GM23338 (cell line): ENCODE data around the gene IRF1. TPM values are rescaled to one million over a fixed set of nuclear protein-coding genes. Genes with fewer than 3 reads are reported as not detected.

Experiments used
- ATAC-seq: fragments of 200-7000 bp; cut with Tn5 transposase; 3 replicates; pipeline ENCODE4 v1.9.1; 2020
- DNase-seq: peaks from one replicate; pipeline ENCODE4 v3.0.0-alpha.2; 2015; ENCODE audit warnings: low spot score
- H2AFZ ChIP-seq: fragments of 200-600 bp; sonication (generic); 2 replicates; pipeline ENCODE4 v1.8.0; 2016; ENCODE audit warnings: antibody characterized with exemption, mild to moderate bottlenecking, moderate library complexity
- H3F3A ChIP-seq: fragments of 200-600 bp; sonication (generic); replicated peaks from 2 replicates; pipeline ENCODE4 v1.8.0; 2017; ENCODE audit warnings: antibody characterized with exemption, mixed run types, low read depth
- H3K27ac ChIP-seq: fragments of 200-600 bp; sonication (generic); 2 replicates; pipeline ENCODE4 v1.6.1; 2016; ENCODE audit warnings: low read depth
- H3K27me3 ChIP-seq: fragments of 200-600 bp; sonication (generic); 2 replicates; pipeline ENCODE4 v1.8.0; 2016; ENCODE audit warnings: mild to moderate bottlenecking, mixed run types, moderate library complexity; ENCODE audit not compliant: insufficient read depth
- H3K36me3 ChIP-seq: fragments of 200-600 bp; sonication (generic); 2 replicates; pipeline ENCODE4 v1.8.0; 2016; ENCODE audit warnings: mild to moderate bottlenecking; ENCODE audit not compliant: insufficient read depth
- H3K4me1 ChIP-seq: fragments of 200-600 bp; sonication (generic); 2 replicates; pipeline ENCODE4 v1.8.0; 2016; ENCODE audit warnings: mild to moderate bottlenecking, moderate library complexity; ENCODE audit not compliant: insufficient read depth
- H3K4me2 ChIP-seq: fragments of 200-600 bp; sonication (generic); 2 replicates; pipeline ENCODE4 v1.7.1; 2017; ENCODE audit warnings: mixed run types
- H3K4me3 ChIP-seq: fragments of 200-600 bp; sonication (generic); 2 replicates; pipeline ENCODE4 v1.6.1; 2016; ENCODE audit warnings: mixed run types
- H3K79me2 ChIP-seq: fragments of 200-600 bp; sonication (generic); replicated peaks from 2 replicates; pipeline ENCODE4 v1.8.0; 2017; ENCODE audit warnings: mild to moderate bottlenecking; ENCODE audit not compliant: insufficient read depth
- H3K9me2 ChIP-seq: fragments of 200-600 bp; sonication (generic); 2 replicates; pipeline ENCODE4 v1.8.0; 2017; ENCODE audit not compliant: insufficient read depth
- H4K20me1 ChIP-seq: fragments of 200-600 bp; sonication (generic); replicated peaks from 2 replicates; pipeline ENCODE4 v1.8.0; 2017; ENCODE audit warnings: mild to moderate bottlenecking; ENCODE audit not compliant: insufficient read depth
- H3K27ac Mint-ChIP-seq: 2 replicates; pipeline ENCODE4 v1.8.0; 2020; ENCODE audit warnings: inconsistent platforms, mild to moderate bottlenecking, moderate library complexity, mixed read lengths
- H3K27me3 Mint-ChIP-seq: 3 replicates; pipeline ENCODE4 v1.8.0; 2022; ENCODE audit warnings: low read depth, mild to moderate bottlenecking, moderate library complexity, mixed read lengths, inconsistent platforms; ENCODE audit not compliant: insufficient read depth, poor library complexity
- H3K36me3 Mint-ChIP-seq: 3 replicates; pipeline ENCODE4 v1.8.0; 2021; ENCODE audit warnings: low read depth, mild to moderate bottlenecking, inconsistent platforms, moderate library complexity, mixed read lengths
- H3K4me1 Mint-ChIP-seq: 3 replicates; pipeline ENCODE4 v1.8.0; 2020; ENCODE audit warnings: mild to moderate bottlenecking, inconsistent platforms, mixed read lengths
- H3K4me3 Mint-ChIP-seq: 3 replicates; pipeline ENCODE4 v1.8.0; 2021; ENCODE audit warnings: moderate library complexity, mild to moderate bottlenecking, inconsistent platforms, mixed read lengths
- H3K9me3 Mint-ChIP-seq: 3 replicates; pipeline ENCODE4 v1.8.0; 2020; ENCODE audit warnings: moderate library complexity, mild to moderate bottlenecking, inconsistent platforms, mixed read lengths
- CREB1 ChIP-seq: fragments of 250-450 bp; sonication (Bioruptor Pico); IDR thresholded peaks from 2 replicates; pipeline ENCODE4 v1.5.0; 2020; ENCODE audit warnings: low read depth, mild to moderate bottlenecking, moderate library complexity
- EZH2 ChIP-seq: fragments of 200-600 bp; sonication (generic); IDR thresholded peaks from one replicate; pipeline ENCODE4 v1.8.0; 2017; ENCODE audit warnings: antibody characterized with exemption, mild to moderate bottlenecking, low read depth; ENCODE audit not compliant: unreplicated experiment
- EZH2phosphoT487 ChIP-seq: fragments of 200-600 bp; sonication (generic); IDR thresholded peaks from one replicate; pipeline ENCODE4 v1.8.1; 2018; ENCODE audit warnings: antibody characterized with exemption; ENCODE audit not compliant: unreplicated experiment
- JUNB ChIP-seq: IDR thresholded peaks from one replicate; pipeline ENCODE4 v1.6.1; 2016; ENCODE audit warnings: antibody characterized with exemption; ENCODE audit not compliant: unreplicated experiment
- NANOG ChIP-seq: IDR thresholded peaks from 2 replicates; pipeline ENCODE4 v1.6.1; 2016; ENCODE audit warnings: antibody characterized with exemption, borderline replicate concordance
- POLR2AphosphoS5 ChIP-seq: IDR thresholded peaks from 2 replicates; pipeline ENCODE4 v1.6.1; 2016; ENCODE audit warnings: antibody characterized with exemption, low read depth
- STAT1 ChIP-seq: IDR thresholded peaks from one replicate; pipeline ENCODE4 v1.6.1; 2016; ENCODE audit warnings: antibody characterized with exemption; ENCODE audit not compliant: unreplicated experiment
- ZNF114 ChIP-seq: fragments of 250-450 bp; sonication (Bioruptor Pico); IDR thresholded peaks from 2 replicates; pipeline ENCODE4 v1.5.0; 2020; ENCODE audit warnings: mild to moderate bottlenecking, moderate library complexity
- ZNF331 ChIP-seq: fragments of 250-450 bp; sonication (Bioruptor Pico); IDR thresholded peaks from 2 replicates; pipeline ENCODE4 v1.5.0; 2020; ENCODE audit warnings: low read depth, mild to moderate bottlenecking, moderate library complexity
- polyA plus RNA-seq: library from polyadenylated mRNA; unstranded; fragments of >200 nt; fragmentation: Nextera tagmentation; extraction: Ambion mirVana; gene quantifications from 2 replicates; pipeline ENCODE4 v1.2.1, GENCODE V29; 2016
- total RNA-seq: library from RNA; depleted of rRNA; stranded (reverse); fragments of >200 nt; shearing (Covaris generic); gene quantifications from 2 replicates; pipeline ENCODE4 v1.2.3, GENCODE V29; 2014
- TF ChIP-seq, protein P1 (sequence below): IDR thresholded peaks from one replicate; pipeline ENCODE4 v1.6.1; 2018; ENCODE audit warnings: antibody characterized with exemption; ENCODE audit not compliant: unreplicated experiment
- TF ChIP-seq, protein P2 (sequence below), 2 experiments: fragments of 200-600 bp in 1 of 2; sonication (generic) in 1 of 2; conservative IDR thresholded peaks; 2 replicates each; pipeline versions ENCODE4 v1.5.1 to v1.6.1; 2016 to 2017; ENCODE audit warnings: antibody characterized with exemption in 2 of 2, low read depth in 2 of 2, mild to moderate bottlenecking in 2 of 2, moderate library complexity in 1 of 2
- TF ChIP-seq, protein P3 (sequence below): fragments of 250-450 bp; sonication (Bioruptor Pico); IDR thresholded peaks from 2 replicates; pipeline ENCODE4 v1.5.0; 2020; ENCODE audit warnings: mild to moderate bottlenecking, moderate library complexity
- TF ChIP-seq, protein P4 (sequence below): IDR thresholded peaks from 2 replicates; pipeline ENCODE4 v1.6.1; 2016; ENCODE audit warnings: antibody characterized with exemption

Gene IRF1
- total and polyA plus RNA-seq, 2 experiments from 2014 or later: 6.9 to 8.6 TPM

DNA sequence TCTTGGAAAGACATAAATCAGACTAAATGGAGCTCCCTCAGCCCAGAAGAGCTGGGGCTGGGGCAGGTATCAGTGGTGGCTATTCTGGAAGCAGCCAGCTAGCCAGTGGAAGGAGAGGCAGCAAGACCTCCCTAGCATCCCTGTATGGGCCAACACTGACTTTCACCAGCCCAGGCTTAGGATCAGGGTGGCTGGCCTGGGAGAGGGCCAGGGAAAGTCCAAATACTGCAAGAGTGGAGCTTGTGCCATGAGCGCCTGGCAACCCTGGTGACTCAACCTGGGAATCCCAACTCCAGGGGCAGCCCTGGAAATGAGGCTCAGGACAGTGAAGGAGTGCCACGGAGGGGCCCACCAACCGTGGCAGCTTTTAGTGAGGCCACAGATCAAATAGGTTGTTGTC, 7.6 kb upstream of the IRF1 start:
- H3K4me3 ChIP-seq: no peak overlapping the region
- no peak overlapping the region for H3K27ac ChIP-seq
- peaks cover 10% of the 10 kb centered on the region for H3K27me3 Mint-ChIP-seq
- no peak overlapping the region for H3K27ac Mint-ChIP-seq
- no peak for DNase-seq
- H3K4me1 Mint-ChIP-seq: peaks cover 8% of the 10 kb centered on the region
- no peaks in the 10 kb centered on the region for H3K9me3 Mint-ChIP-seq
- H3K4me2 ChIP-seq: no peak overlapping the region
- no peaks in the 10 kb centered on the region for H3K79me2 ChIP-seq
- no peaks in the 10 kb centered on the region for H3K36me3 Mint-ChIP-seq
- no peak overlapping the region for H3K4me3 Mint-ChIP-seq
- no peak overlapping the region for H2AFZ ChIP-seq
- H3K9me2 ChIP-seq: no peaks in the 10 kb centered on the region; the same call in 1 of the 2 replicates
- TF ChIP-seq, protein P1, sequence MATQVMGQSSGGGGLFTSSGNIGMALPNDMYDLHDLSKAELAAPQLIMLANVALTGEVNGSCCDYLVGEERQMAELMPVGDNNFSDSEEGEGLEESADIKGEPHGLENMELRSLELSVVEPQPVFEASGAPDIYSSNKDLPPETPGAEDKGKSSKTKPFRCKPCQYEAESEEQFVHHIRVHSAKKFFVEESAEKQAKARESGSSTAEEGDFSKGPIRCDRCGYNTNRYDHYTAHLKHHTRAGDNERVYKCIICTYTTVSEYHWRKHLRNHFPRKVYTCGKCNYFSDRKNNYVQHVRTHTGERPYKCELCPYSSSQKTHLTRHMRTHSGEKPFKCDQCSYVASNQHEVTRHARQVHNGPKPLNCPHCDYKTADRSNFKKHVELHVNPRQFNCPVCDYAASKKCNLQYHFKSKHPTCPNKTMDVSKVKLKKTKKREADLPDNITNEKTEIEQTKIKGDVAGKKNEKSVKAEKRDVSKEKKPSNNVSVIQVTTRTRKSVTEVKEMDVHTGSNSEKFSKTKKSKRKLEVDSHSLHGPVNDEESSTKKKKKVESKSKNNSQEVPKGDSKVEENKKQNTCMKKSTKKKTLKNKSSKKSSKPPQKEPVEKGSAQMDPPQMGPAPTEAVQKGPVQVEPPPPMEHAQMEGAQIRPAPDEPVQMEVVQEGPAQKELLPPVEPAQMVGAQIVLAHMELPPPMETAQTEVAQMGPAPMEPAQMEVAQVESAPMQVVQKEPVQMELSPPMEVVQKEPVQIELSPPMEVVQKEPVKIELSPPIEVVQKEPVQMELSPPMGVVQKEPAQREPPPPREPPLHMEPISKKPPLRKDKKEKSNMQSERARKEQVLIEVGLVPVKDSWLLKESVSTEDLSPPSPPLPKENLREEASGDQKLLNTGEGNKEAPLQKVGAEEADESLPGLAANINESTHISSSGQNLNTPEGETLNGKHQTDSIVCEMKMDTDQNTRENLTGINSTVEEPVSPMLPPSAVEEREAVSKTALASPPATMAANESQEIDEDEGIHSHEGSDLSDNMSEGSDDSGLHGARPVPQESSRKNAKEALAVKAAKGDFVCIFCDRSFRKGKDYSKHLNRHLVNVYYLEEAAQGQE: no peak
- TF ChIP-seq ZNF114 (no peak), ZNF331 (no peak), STAT1 (no peak), EZH2phosphoT487 (no peak), CREB1 (CRISPR knock-in tag) (no peak), EZH2 (no peak), POLR2AphosphoS5 (no peak), JUNB (no peak), NANOG (no peak)
- TF ChIP-seq, protein P2, sequence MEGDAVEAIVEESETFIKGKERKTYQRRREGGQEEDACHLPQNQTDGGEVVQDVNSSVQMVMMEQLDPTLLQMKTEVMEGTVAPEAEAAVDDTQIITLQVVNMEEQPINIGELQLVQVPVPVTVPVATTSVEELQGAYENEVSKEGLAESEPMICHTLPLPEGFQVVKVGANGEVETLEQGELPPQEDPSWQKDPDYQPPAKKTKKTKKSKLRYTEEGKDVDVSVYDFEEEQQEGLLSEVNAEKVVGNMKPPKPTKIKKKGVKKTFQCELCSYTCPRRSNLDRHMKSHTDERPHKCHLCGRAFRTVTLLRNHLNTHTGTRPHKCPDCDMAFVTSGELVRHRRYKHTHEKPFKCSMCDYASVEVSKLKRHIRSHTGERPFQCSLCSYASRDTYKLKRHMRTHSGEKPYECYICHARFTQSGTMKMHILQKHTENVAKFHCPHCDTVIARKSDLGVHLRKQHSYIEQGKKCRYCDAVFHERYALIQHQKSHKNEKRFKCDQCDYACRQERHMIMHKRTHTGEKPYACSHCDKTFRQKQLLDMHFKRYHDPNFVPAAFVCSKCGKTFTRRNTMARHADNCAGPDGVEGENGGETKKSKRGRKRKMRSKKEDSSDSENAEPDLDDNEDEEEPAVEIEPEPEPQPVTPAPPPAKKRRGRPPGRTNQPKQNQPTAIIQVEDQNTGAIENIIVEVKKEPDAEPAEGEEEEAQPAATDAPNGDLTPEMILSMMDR (conservative IDR thresholded peaks at IDR 0.05; ENCODE audit: low read depth in 2 of 2): no peak
- TF ChIP-seq, protein P3, sequence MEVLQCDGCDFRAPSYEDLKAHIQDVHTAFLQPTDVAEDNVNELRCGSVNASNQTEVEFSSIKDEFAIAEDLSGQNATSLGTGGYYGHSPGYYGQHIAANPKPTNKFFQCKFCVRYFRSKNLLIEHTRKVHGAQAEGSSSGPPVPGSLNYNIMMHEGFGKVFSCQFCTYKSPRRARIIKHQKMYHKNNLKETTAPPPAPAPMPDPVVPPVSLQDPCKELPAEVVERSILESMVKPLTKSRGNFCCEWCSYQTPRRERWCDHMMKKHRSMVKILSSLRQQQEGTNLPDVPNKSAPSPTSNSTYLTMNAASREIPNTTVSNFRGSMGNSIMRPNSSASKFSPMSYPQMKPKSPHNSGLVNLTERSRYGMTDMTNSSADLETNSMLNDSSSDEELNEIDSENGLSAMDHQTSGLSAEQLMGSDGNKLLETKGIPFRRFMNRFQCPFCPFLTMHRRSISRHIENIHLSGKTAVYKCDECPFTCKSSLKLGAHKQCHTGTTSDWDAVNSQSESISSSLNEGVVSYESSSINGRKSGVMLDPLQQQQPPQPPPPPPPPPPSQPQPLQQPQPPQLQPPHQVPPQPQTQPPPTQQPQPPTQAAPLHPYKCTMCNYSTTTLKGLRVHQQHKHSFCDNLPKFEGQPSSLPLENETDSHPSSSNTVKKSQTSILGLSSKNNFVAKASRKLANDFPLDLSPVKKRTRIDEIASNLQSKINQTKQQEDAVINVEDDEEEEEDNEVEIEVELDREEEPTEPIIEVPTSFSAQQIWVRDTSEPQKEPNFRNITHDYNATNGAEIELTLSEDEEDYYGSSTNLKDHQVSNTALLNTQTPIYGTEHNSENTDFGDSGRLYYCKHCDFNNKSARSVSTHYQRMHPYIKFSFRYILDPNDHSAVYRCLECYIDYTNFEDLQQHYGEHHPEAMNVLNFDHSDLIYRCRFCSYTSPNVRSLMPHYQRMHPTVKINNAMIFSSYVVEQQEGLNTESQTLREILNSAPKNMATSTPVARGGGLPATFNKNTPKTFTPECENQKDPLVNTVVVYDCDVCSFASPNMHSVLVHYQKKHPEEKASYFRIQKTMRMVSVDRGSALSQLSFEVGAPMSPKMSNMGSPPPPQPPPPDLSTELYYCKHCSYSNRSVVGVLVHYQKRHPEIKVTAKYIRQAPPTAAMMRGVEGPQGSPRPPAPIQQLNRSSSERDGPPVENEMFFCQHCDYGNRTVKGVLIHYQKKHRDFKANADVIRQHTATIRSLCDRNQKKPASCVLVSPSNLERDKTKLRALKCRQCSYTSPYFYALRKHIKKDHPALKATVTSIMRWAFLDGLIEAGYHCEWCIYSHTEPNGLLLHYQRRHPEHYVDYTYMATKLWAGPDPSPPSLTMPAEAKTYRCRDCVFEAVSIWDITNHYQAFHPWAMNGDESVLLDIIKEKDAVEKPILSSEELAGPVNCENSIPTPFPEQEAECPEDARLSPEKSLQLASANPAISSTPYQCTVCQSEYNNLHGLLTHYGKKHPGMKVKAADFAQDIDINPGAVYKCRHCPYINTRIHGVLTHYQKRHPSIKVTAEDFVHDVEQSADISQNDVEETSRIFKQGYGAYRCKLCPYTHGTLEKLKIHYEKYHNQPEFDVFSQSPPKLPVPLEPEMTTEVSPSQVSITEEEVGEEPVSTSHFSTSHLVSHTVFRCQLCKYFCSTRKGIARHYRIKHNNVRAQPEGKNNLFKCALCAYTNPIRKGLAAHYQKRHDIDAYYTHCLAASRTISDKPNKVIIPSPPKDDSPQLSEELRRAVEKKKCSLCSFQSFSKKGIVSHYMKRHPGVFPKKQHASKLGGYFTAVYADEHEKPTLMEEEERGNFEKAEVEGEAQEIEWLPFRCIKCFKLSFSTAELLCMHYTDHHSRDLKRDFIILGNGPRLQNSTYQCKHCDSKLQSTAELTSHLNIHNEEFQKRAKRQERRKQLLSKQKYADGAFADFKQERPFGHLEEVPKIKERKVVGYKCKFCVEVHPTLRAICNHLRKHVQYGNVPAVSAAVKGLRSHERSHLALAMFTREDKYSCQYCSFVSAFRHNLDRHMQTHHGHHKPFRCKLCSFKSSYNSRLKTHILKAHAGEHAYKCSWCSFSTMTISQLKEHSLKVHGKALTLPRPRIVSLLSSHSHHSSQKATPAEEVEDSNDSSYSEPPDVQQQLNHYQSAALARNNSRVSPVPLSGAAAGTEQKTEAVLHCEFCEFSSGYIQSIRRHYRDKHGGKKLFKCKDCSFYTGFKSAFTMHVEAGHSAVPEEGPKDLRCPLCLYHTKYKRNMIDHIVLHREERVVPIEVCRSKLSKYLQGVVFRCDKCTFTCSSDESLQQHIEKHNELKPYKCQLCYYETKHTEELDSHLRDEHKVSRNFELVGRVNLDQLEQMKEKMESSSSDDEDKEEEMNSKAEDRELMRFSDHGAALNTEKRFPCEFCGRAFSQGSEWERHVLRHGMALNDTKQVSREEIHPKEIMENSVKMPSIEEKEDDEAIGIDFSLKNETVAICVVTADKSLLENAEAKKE (CRISPR knock-in tag): no peak
- TF ChIP-seq, protein P4, sequence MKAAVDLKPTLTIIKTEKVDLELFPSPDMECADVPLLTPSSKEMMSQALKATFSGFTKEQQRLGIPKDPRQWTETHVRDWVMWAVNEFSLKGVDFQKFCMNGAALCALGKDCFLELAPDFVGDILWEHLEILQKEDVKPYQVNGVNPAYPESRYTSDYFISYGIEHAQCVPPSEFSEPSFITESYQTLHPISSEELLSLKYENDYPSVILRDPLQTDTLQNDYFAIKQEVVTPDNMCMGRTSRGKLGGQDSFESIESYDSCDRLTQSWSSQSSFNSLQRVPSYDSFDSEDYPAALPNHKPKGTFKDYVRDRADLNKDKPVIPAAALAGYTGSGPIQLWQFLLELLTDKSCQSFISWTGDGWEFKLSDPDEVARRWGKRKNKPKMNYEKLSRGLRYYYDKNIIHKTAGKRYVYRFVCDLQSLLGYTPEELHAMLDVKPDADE: no peak
- H3F3A ChIP-seq: peaks cover 5% of the 10 kb centered on the region; the same call in 1 of the 2 replicates
- H3K36me3 ChIP-seq: no peaks in the 10 kb centered on the region
- ATAC-seq: no peak
- no peaks in the 10 kb centered on the region for H4K20me1 ChIP-seq
- peaks cover 11% of the 10 kb centered on the region for H3K27me3 ChIP-seq
- peaks cover 12% of the 10 kb centered on the region for H3K4me1 ChIP-seq
